ENCODE data around the gene SWSAP1.

The SWSAP1 gene

GRCh38 chr19:11355160-11356073 lies 19.0 kb upstream of the SWSAP1 start, which contains the start of gene PLPPR2:
TSS of gene PLPPR2 (plus strand) at chr19:11355432. CDS start at chr19:11357674, 2,242 bp downstream.
- peak; percentile 79 for DNase-seq (ENCODE audit: low read depth)

GRCh38 chr19:11356074-11356397 lies 18.4 kb upstream of the SWSAP1 start:
- DNase-seq (ENCODE audit: low read depth): no peak

- DNase-seq (ENCODE audit: low read depth): no peak
Measured at GRCh38 chr19:11356676-11357550, 17.6 kb upstream of the SWSAP1 start.

- no peak for DNase-seq (ENCODE audit: low read depth)
Measured at GRCh38 chr19:11359421-11359820, 15.0 kb upstream of the SWSAP1 start.

GRCh38 chr19:11361037-11361770 lies 13.3 kb upstream of the SWSAP1 start:
- no peak for DNase-seq (ENCODE audit: low read depth)

GRCh38 chr19:11361771-11362731 lies 12.4 kb upstream of the SWSAP1 start:
- DNase-seq (ENCODE audit: low read depth): no peak

GRCh38 chr19:11363881-11364280 lies 10.6 kb upstream of the SWSAP1 start:
- no peak for DNase-seq (ENCODE audit: low read depth)

- no peak for DNase-seq (ENCODE audit: low read depth)
Measured at GRCh38 chr19:11364296-11364904, 10.1 kb upstream of the SWSAP1 start.

GRCh38 chr19:11364935-11365334 lies 9.5 kb upstream of the SWSAP1 start:
- no peak for DNase-seq (ENCODE audit: low read depth)

GRCh38 chr19:11365557-11366117 lies 8.8 kb upstream of the SWSAP1 start:
- no peak for DNase-seq (ENCODE audit: low read depth)

- DNase-seq (ENCODE audit: low read depth): no peak
Measured at GRCh38 chr19:11367528-11367927, 6.9 kb upstream of the SWSAP1 start.

- no peak for DNase-seq (ENCODE audit: low read depth)
Measured at GRCh38 chr19:11370744-11371143, 3.7 kb upstream of the SWSAP1 start.

- no peak for DNase-seq (ENCODE audit: low read depth)
Measured at GRCh38 chr19:11373166-11373884, 1.1 kb upstream of the SWSAP1 start.

GRCh38 chr19:11373885-11374432 lies 507 bp upstream of the SWSAP1 start:
- DNase-seq (ENCODE audit: low read depth): no peak

- DNase-seq (ENCODE audit: low read depth): peak; percentile 55
Measured at GRCh38 chr19:11375143-11375948, 880 bp downstream of the SWSAP1 start.

- no peak for DNase-seq (ENCODE audit: low read depth)
Measured at GRCh38 chr19:11377237-11377636, 2.8 kb downstream of the SWSAP1 start.

GRCh38 chr19:11377756-11378155 lies 3.3 kb downstream of the SWSAP1 start:
- no peak for DNase-seq (ENCODE audit: low read depth)

Measured in activated T-cell treated with anti-CD3 and anti-CD28 coated beads for 24 hours (primary cell).